Keratinocyte (primary cell): ENCODE measurements around the gene HNRNPA1. TPM values are rescaled to one million over a fixed set of nuclear protein-coding genes. Genes with fewer than 3 reads are reported as not detected.

Experiments used
- DNase-seq: peaks from one replicate; pipeline ENCODE4 v3.0.0-alpha.2; 2011; ENCODE audit warnings: low read depth, missing footprints, low spot score
- FAIRE-seq: peaks from 2 replicates; lab custom pipeline; 2011; peaks lifted over from hg19 to GRCh38; lab: Jason Lieb, UNC
- H2AFZ ChIP-seq: 2 replicates; pipeline ENCODE4 v1.6.0; 2012; ENCODE audit warnings: low read length, control low read depth, inconsistent platforms; ENCODE audit not compliant: control insufficient read depth
- H3K27ac ChIP-seq: 2 replicates; pipeline ENCODE4 v1.5.1; 2011; ENCODE audit warnings: low read length; ENCODE audit not compliant: control insufficient read depth, insufficient read depth
- H3K27me3 ChIP-seq: 3 replicates; pipeline ENCODE4 v1.6.0; 2011; ENCODE audit warnings: low read length; ENCODE audit not compliant: control insufficient read depth, insufficient read depth; ENCODE audit errors: extremely low read depth
- H3K36me3 ChIP-seq, 2 experiments: 2 replicates in 1 of 2; 3 replicates in 1 of 2; pipeline ENCODE4 v1.5.1; 2011; ENCODE audit warnings: low read length in 2 of 2, mild to moderate bottlenecking in 1 of 2; ENCODE audit not compliant: control insufficient read depth in 2 of 2, insufficient read depth in 2 of 2; ENCODE audit errors: extremely low read depth in 1 of 2
- H3K4me1 ChIP-seq: 3 replicates; pipeline ENCODE4 v1.5.1; 2011; ENCODE audit warnings: low read length; ENCODE audit not compliant: control insufficient read depth, insufficient read depth; ENCODE audit errors: extremely low read depth
- H3K4me2 ChIP-seq: 3 replicates; pipeline ENCODE4 v1.6.0; 2011; ENCODE audit warnings: low read depth, low read length; ENCODE audit not compliant: control insufficient read depth, insufficient read depth; ENCODE audit errors: extremely low read depth
- H3K4me3 ChIP-seq, 3 experiments: fragments of 200-600 bp in 1 of 3; sonication (generic) in 1 of 3; 2 replicates in 2 of 3; 3 replicates in 1 of 3; pipeline ENCODE4 v1.5.1; 2011 to 2016; ENCODE audit warnings: low read length in 3 of 3, mild to moderate bottlenecking in 3 of 3, control low read depth in 2 of 3, inconsistent platforms in 1 of 3, low read depth in 1 of 3, mixed read lengths in 1 of 3, mixed run types in 1 of 3, moderate library complexity in 1 of 3; ENCODE audit not compliant: control insufficient read depth in 2 of 3, insufficient read depth in 2 of 3; ENCODE audit errors: extremely low read depth in 1 of 3
- H3K79me2 ChIP-seq: 2 replicates; pipeline ENCODE4 v1.6.0; 2012; ENCODE audit warnings: low read length; ENCODE audit not compliant: control insufficient read depth, insufficient read depth
- H3K9ac ChIP-seq: 3 replicates; pipeline ENCODE4 v1.6.0; 2011; ENCODE audit warnings: low read length; ENCODE audit not compliant: control insufficient read depth, insufficient read depth; ENCODE audit errors: extremely low read depth
- H3K9me1 ChIP-seq: 3 replicates; pipeline ENCODE4 v1.6.0; 2011; ENCODE audit warnings: low read length; ENCODE audit not compliant: control insufficient read depth, insufficient read depth; ENCODE audit errors: extremely low read depth
- H3K9me3 ChIP-seq: 2 replicates; pipeline ENCODE4 v1.5.1; 2012; ENCODE audit warnings: low read depth, low read length; ENCODE audit not compliant: control insufficient read depth
- H4K20me1 ChIP-seq: 3 replicates; pipeline ENCODE4 v1.6.0; 2011; ENCODE audit warnings: low read length; ENCODE audit not compliant: control insufficient read depth, insufficient read depth; ENCODE audit errors: extremely low read depth
- EZH2 ChIP-seq: IDR thresholded peaks from one replicate; pipeline ENCODE4 v1.6.1; 2012; ENCODE audit warnings: inconsistent platforms, mild to moderate bottlenecking, low read length, moderate library complexity
- dilution Hi-C: fragments of 300-500 bp; cut with MboI; formaldehyde crosslinking; loops from one replicate; pipeline ENCODE4 v1.7.0; 2020; ENCODE audit warnings: low sequenced_read_pairs; ENCODE audit not compliant: extremely low pct_ligation_motif_present
- polyA plus RNA-seq, 5 experiments: library from polyadenylated mRNA; depleted of rRNA in 3 of 5; stranded (reverse) in 3 of 5; stranded (forward) in 1 of 5; unstranded in 1 of 5; fragments of >200 nt; gene quantifications; 1 replicate in 1 of 5; 2 replicates in 3 of 5; 3 replicates in 1 of 5; pipeline versions ENCODE4 v1.2.1 to v1.2.3, GENCODE V29; 2011 to 2012; ENCODE audit warnings: missing spikeins in 2 of 5, low read depth in 1 of 5, low replicate concordance in 1 of 5
- TF ChIP-seq, protein P1 (sequence below), 3 experiments: IDR thresholded peaks in 1 of 3; conservative IDR thresholded peaks in 1 of 3; optimal IDR thresholded peaks in 1 of 3; 2 replicates in 2 of 3; 3 replicates in 1 of 3; pipeline versions ENCODE3 to v1.5.1; 2011; ENCODE audit warnings: low read length in 3 of 3, mild to moderate bottlenecking in 3 of 3, moderate library complexity in 2 of 3, control low read depth in 1 of 3, inconsistent platforms in 1 of 3; ENCODE audit not compliant: insufficient read depth in 2 of 3; ENCODE audit errors: extremely low read depth in 1 of 3

The HNRNPA1 gene
- polyA plus RNA-seq, 1 donor (not counting 4 experiments of a cell fraction or from before 2014, with no cell fraction given), result 583 TPM

DNA sequence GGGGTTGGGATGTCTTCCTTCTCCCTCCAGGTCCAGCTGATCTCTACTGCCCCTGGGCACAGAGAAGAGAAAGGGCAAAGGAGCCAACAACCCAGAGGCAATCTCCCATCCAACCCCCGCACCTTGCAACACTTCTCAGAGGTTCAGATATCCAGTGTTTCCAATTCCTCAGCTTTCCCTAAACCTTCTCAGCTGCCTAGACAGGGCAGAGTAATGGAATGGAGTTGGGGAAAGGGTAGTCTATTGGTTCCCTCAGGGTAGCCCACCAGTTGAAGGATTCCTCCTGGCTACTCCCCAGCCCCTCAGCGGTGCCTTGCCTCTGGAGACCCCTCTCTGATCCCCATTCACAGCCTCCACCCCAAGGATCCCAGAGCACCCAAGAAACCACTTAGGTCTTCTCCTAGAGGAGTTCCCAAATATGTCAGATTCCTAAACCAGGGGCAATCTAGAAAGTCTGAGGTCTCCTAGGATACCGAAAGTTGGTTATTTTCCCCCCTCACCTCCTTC lies 19.8 kb downstream of the HNRNPA1 start:
- dilution Hi-C loops, result no loop called here
- no peaks in the 10 kb centered on the region for H3K27me3 ChIP-seq
- H3K9me3 ChIP-seq, result no peaks in the 10 kb centered on the region
- DNase-seq (no peak), FAIRE-seq (no peak)
- no peaks in the 10 kb centered on the region for H4K20me1 ChIP-seq
- H3K4me2 ChIP-seq, result peak overlapping the region; percentile 70
- H3K9me1 ChIP-seq, result no peaks in the 10 kb centered on the region
- no peaks in the 10 kb centered on the region for H3K79me2 ChIP-seq
- no peaks in the 10 kb centered on the region for H3K36me3 ChIP-seq
- H3K4me1 ChIP-seq, result peaks cover 35% of the 10 kb centered on the region
- TF ChIP-seq, protein P1, sequence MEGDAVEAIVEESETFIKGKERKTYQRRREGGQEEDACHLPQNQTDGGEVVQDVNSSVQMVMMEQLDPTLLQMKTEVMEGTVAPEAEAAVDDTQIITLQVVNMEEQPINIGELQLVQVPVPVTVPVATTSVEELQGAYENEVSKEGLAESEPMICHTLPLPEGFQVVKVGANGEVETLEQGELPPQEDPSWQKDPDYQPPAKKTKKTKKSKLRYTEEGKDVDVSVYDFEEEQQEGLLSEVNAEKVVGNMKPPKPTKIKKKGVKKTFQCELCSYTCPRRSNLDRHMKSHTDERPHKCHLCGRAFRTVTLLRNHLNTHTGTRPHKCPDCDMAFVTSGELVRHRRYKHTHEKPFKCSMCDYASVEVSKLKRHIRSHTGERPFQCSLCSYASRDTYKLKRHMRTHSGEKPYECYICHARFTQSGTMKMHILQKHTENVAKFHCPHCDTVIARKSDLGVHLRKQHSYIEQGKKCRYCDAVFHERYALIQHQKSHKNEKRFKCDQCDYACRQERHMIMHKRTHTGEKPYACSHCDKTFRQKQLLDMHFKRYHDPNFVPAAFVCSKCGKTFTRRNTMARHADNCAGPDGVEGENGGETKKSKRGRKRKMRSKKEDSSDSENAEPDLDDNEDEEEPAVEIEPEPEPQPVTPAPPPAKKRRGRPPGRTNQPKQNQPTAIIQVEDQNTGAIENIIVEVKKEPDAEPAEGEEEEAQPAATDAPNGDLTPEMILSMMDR (optimal IDR thresholded peaks at IDR 0.05 in 1 of 3, IDR thresholded peaks at IDR 0.05 in 1 of 3, conservative IDR thresholded peaks at IDR 0.05 in 1 of 3; ENCODE audit: extremely low read depth in 1 of 3, insufficient read depth in 2 of 3, low read length in 3 of 3), result no peak
- TF ChIP-seq EZH2, result no peak
- no peak overlapping the region for H3K9ac ChIP-seq
- no peak overlapping the region for H2AFZ ChIP-seq
- H3K4me3 ChIP-seq, result no peak overlapping the region
- no peak overlapping the region for H3K27ac ChIP-seq

DNA sequence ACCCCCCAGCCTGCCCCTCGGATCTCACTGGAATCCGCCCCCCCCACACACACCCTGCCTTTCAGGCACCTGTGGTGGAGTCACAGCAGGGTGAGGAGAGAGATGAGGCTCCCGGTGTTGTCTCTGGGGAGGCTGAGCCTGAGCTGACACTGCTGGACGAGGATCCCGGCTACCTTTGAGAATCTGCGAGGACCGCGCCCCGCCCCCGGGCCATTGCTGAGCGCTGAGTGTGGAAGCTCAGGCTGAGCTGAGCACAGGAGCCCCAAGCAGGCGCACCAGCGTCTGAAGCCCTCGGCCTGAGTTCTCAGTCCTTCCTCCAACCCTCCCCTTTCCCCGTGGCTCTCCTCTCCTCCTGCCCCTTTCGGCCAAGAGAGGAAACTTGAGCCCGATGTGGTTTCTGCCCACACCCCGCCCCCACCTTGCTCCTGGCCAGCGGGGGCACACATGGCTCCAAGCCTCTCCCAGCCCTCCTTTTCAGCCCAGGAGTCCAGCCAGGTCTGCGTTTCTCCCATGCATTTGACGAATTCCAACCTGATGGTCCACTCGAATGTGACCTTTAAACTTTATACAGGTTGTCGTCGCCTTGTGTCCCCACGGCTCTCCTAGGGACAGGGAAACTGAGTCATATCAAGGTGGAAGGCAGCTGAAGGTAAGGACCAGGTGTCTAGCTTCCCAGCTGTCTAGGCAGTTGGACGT lies 20.4 kb downstream of the HNRNPA1 start, which contains the start of gene NFE2:
Gene NFE2 (minus strand): TSS at position 284 of the 696 bp plus-strand sequence. CDS start 5,767 bp downstream, outside the sequence.
- H3K4me2 ChIP-seq, result peak within 1 kb of the TSS; percentile 70
- FAIRE-seq (no peak), DNase-seq (no peak)
- H2AFZ ChIP-seq, result no peak within 1 kb of the TSS
- H3K4me1 ChIP-seq, result peaks cover 35% of the 10 kb centered on the region
- dilution Hi-C loops, result no loop called here
- no peaks in the 10 kb centered on the region for H3K9me3 ChIP-seq
- TF ChIP-seq EZH2, result no peak
- TF ChIP-seq, protein P1 (optimal IDR thresholded peaks at IDR 0.05 in 1 of 3, IDR thresholded peaks at IDR 0.05 in 1 of 3, conservative IDR thresholded peaks at IDR 0.05 in 1 of 3; ENCODE audit: extremely low read depth in 1 of 3, insufficient read depth in 2 of 3, low read length in 3 of 3), result no peak
- no peaks in the 10 kb centered on the region for H3K79me2 ChIP-seq
- no peaks in the 10 kb centered on the region for H3K9me1 ChIP-seq
- no peaks in the 10 kb centered on the region for H3K36me3 ChIP-seq
- no peak within 1 kb of the TSS for H3K9ac ChIP-seq
- H3K27me3 ChIP-seq, result no peaks in the 10 kb centered on the region
- peak within 1 kb of the TSS in 1 of 3 experiments; percentile 4 for H3K4me3 ChIP-seq
- no peaks in the 10 kb centered on the region for H4K20me1 ChIP-seq
- no peak within 1 kb of the TSS for H3K27ac ChIP-seq
